SHP77 (cell line): ENCODE results near the gene NRDC.
"Not testable (repeated sequence)": the region's sequence is repeated elsewhere in the genome, so short reads cannot be mapped to it uniquely, and the experiment has no call there.

ENCODE experiments used
- DNase-seq, 2 experiments: peaks; one replicate each; lab custom pipeline; 2025; lab: John Stamatoyannopoulos, UW

NRDC gene

GRCh38 chr1:51897699-51898031 is 19.1 kb upstream of the NRDC start:
- DNase-seq = no peak

DNA sequence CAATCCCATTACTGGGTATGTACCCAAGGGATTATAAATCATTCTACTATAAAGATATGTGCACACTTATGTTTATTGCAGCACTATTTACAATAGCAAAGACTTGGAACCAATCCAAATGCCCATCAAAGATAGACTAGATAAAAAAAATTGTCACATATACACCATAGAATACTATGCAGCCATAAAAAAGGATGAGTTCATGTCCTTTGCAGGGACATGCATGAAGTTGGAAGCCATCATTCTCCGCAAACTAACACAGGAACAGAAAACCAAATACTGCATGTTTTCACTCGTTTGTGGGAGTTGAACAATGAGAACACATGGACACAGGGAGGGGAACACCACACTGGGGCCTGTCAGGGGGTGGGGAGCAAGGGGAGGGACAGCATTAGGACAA is 16.2 kb upstream of the NRDC start:
- not testable (repeated sequence) for DNase-seq

- no peak for DNase-seq
These were observed 265 bp downstream of the NRDC start for GRCh38 chr1:51878308-51878615.

DNA sequence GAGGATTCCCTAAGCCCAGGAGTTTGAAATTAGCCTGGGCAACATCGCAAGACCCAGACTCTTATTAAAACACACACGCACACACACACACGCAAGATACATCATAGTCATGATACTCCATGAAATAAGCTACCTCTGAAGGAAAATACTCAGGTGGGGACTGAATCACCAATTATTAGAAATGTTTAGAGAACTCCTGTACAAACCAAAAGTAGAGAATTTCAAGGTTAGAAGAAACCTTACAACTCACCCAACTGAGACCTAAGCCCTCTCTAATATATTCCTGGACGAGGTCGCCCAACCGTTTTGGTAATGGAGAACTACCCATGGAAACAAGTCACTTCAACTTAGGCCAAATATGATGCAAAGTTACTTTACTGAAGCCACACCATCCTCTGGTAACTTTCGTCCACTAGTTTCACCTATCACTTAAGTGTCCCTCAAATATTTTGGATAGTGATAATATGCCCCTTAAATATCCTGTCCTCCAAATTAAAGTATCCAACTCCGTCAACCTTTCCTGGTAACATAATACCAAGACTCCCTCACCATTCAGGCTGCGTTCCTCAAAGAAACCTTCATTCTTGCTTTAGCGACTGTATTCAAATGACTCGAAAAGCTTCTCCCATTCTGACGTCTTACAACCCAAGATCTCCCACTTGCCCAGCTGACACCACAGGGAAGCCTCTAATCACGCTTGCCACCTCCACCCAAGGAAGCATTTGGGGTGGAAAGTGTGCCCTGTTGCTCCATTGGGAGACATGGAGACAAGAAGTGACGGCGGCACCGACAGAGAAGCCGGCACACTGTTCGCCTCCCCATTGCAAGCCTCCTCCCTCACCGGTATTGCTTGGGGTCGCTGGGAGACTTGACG is 856 bp downstream of the NRDC start:
- DNase-seq = no peak

DNA sequence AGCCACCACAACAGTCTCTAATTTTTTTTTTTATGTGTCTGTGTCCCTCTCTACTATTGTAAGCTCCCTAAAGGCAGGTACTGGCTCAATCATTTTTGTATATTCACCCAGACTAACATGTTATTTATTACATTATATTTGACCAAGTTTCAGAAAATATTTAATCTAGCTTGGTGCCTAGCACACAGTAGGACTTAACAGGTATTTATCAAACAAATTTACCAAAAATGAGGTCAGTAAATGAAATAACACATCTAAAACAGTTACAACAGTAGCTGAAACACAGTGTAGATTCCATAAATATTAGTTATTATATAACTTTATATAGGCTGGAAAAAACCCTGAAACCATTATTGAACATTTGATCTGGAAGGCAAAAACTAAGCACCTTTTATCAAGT is 2.7 kb downstream of the NRDC start:
- no peak for DNase-seq

DNA sequence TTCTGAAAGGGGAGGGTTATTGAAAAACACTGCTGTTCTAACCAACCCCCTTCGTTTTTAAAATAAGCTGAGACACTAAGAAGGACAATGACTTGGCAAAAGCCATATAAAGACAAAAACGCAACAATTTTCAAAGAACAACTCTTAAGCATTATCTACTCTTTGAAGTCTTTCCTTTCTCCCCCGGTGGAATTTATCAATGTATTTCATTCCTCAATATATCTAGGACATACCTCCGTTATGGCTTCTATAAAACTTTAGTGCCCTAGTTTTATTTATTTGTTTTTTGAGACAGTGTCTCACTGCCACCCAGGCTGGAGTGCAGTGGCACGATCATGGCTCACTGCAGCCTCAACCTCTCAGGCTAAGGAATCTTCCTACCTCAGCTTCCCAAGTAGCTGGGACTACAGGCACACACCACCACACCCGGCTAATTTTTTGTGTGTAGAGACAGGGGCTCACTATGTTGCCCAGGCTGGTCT is 3.2 kb downstream of the NRDC start:
- DNase-seq = no peak

GRCh38 chr1:51873270-51873669 is 5.3 kb downstream of the NRDC start:
- DNase-seq = not testable (repeated sequence)

DNA sequence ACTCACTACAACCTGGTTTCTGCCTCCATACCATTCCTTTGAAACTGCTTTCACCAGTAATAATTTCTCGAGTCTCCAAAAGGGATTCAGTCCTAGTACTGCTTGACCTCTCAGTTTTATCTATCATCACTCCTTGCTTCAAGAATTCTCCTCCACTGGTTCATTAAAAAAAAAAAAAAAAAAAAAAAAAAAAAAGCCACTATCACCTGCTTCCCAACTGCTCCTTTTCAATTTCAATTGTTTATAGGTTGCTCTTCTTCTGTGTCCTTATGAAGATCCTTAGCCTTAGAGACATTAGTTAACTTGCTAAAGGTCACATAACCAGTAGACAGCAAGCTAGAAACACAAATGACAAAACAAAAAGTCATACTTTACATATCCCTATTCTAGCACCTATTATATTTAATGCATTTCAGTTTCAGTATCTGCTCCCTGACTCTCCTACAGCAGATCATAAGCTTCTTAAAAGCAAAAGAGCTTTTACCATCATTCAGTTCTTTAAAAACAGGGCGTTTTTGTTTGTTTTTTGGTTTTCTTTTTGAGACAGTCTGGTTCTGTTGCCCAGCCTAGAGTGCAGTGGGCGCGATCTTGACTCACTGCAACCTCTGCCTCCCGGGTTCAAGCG is 7.1 kb downstream of the NRDC start:
- DNase-seq = no peak

- DNase-seq = no peak
These were observed 7.8 kb downstream of the NRDC start for GRCh38 chr1:51870603-51871350.

DNA sequence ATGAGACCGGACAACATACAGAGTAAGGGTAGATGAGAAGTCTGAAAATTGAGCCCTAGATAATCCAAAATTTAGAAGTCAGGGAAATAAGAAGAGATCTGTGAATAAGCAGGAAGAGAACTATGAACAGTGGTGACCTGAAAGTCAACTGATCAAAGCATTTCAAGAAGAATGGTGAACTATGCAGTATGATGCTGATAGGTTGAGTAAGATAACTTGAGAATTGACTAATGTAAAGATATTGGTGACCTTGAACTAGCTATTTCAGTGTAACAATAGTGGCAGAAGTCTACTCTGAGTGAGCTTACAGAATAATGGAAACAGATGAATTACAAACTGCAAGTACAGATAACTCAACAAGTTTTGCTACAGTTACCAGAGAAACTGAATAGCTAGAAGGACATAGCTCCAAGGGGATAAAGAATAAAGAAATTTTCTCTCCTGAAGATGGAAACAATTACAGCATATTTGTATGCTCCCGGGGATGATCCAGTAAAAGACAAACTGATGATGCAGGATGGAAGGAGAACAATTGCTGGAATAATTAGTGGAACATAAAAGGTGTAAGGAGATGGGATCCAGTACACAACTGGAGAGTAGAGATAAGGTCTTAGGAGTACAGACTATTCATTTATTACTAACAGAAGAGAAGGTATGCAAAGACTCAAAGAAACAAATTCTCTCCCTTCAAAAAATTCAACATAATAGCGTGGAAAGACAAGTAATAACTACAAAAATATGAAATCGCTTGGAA is 10.9 kb downstream of the NRDC start:
- DNase-seq = no peak

GRCh38 chr1:51863384-51863783 is 15.1 kb downstream of the NRDC start:
- DNase-seq = no peak

GRCh38 chr1:51861669-51862068 is 16.9 kb downstream of the NRDC start:
- DNase-seq = no peak

DNA sequence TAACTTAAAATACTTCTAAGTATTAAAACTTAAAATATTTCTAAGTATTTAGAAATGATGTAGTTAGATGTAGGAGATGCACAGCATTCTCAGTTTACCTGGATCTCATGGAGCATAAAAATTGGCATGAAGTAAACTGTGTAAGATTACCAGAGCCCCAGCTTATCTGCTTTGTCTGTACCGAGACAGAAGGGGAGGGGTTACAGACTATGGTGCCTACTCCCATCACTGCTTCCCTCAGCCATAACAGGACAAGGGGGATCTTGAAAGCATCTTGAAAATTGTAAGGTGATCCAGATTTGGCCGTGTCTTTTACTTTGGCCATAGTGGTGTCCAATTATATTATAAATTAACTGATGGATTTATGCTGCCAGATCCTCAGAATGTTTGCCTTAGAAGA is 18.8 kb downstream of the NRDC start:
- no peak for DNase-seq

DNA sequence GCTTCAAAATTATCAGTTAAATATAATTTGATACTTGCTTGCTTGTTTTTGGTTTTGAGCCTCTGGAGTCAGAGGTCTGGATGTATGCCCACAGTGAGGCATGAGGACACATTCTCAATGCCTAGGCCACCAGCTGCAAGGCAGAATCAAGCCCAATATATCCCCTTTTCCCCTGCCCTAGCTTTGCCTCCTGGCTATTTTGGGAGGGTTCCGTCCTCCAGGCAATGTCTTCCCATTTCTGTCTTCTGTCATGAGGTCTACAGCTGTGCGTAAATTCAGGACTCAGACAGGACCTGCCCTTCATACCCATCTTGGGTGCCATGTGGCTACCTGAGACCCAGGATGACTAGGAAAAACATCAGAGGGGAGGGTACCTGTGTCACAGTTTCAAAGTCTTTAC is 19.2 kb downstream of the NRDC start:
- no peak for DNase-seq

- no peak for DNase-seq
These were observed 19.6 kb downstream of the NRDC start for GRCh38 chr1:51858892-51859291.

DNA sequence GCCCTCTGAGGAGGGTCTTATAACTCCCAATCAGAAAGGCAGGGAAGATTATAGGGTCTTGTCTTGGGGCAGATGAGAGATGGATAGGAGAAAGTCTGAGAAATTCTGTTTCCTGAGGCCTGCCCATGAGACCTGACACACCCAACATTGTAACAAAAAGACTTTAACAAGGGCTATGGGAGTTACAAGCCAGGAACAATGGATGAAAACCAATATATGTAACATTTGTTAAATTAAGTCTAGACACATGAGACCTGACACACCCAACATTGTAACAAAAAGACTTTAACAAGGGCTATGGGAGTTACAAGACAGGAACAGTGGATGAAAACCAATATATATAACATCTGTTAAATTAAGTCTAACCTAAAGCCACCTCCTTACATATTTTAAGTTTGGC is 21.8 kb downstream of the NRDC start:
- no peak for DNase-seq

GRCh38 chr1:51855624-51856023 is 22.9 kb downstream of the NRDC start:
- DNase-seq = no peak

GRCh38 chr1:51853360-51853759 is 25.2 kb downstream of the NRDC start:
- DNase-seq = no peak

- DNase-seq = no peak
These were observed 26.6 kb downstream of the NRDC start for GRCh38 chr1:51851882-51852396.

GRCh38 chr1:51850420-51851223 is 27.9 kb downstream of the NRDC start:
- no peak for DNase-seq

GRCh38 chr1:51847294-51847920 is 31.1 kb downstream of the NRDC start:
- DNase-seq = no peak
